Activated B cell treated with CpG ODN at 0.5 μM for 24 hours (primary cell): ENCODE measurements around the gene TAP2. TPM values are rescaled to one million over a fixed set of nuclear protein-coding genes. Genes with fewer than 3 reads are reported as not detected.

ENCODE experiments used
- ATAC-seq: fragments of 200-7000 bp; cut with Tn5 transposase; one replicate; pipeline ENCODE4 v1.10.0; 2021; ENCODE audit warnings: low read depth, mild to moderate bottlenecking, moderate library complexity
- CTCF ChIA-PET: fragments of 350-600 bp; sonication (Branson Sonifier 250); formaldehyde crosslinking; loops from one replicate; lab custom pipeline; 2021; ENCODE audit warnings: antibody characterized with exemption; lab: Charles Lee
- POLR2A ChIA-PET: fragments of 350-600 bp; sonication (Branson Sonifier 250); formaldehyde crosslinking; loops from one replicate; lab custom pipeline; 2021; ENCODE audit warnings: antibody characterized with exemption; lab: Charles Lee
- DNase-seq: peaks from one replicate; pipeline ENCODE4 v3.0.0; 2022
- H3K27ac Mint-ChIP-seq: one replicate; pipeline ENCODE4 v1.8.0; 2020; ENCODE audit warnings: mixed read lengths
- H3K27me3 Mint-ChIP-seq: one replicate; pipeline ENCODE4 v1.8.0; 2021; ENCODE audit warnings: mixed read lengths
- H3K36me3 Mint-ChIP-seq: one replicate; pipeline ENCODE4 v1.8.0; 2021; ENCODE audit warnings: low read depth, mixed read lengths
- H3K4me1 Mint-ChIP-seq: one replicate; pipeline ENCODE4 v1.8.0; 2021; ENCODE audit warnings: mixed read lengths
- H3K4me3 Mint-ChIP-seq: one replicate; pipeline ENCODE4 v1.8.0; 2020; ENCODE audit warnings: mild to moderate bottlenecking, mixed read lengths
- H3K9me3 Mint-ChIP-seq: one replicate; pipeline ENCODE4 v1.8.0; 2020; ENCODE audit warnings: mixed read lengths
- intact Hi-C: fragments of 100-400 bp; cut with micrococcal nuclease; formaldehyde crosslinking; loops from one replicate; pipeline ENCODE4 v1.15.1; 2024
- total RNA-seq: library from RNA; stranded (reverse); gene quantifications from 2 replicates; pipeline ENCODE4 v1.2.3, GENCODE V29; 2022
- TF ChIP-seq, protein P1 (sequence below): fragments of 200-600 bp; IDR thresholded peaks from one replicate; pipeline ENCODE4 v1.8.0; 2022; ENCODE audit warnings: antibody characterized with exemption, mild to moderate bottlenecking

TAP2 gene
- total RNA-seq, 1 donor from 2014 or later: 172 TPM

DNA sequence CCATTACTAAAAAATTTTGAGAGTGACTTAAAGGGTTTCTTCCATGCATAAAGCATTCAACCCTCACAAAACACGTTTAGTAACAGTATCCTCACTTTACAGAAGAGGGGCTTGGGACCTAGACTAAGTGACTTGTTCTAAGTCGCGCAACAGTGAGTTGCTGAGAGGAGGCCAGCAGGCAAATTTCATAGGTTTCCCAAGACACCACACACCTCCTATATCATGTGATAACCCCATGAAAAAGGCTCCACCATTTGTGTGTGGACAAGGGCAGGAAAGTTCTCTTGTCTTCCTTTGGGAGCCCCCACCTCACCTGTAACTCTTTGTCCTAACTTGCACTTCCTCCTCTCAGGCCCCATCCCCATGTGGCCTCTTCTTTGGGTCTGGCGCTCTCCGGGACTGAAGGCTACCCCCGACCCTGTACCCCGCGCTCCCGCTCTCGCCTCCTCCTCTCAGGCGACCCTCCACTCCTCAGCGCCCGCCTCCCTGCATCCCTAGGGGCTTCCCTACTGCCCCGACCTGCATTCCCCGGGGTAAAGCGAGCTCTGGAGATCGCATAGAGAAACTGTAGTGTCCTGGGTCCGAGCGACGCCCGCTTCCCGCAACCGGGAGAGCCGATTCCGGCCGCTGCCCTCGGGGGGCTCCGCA is 4.9 kb upstream of the TAP2 start:
- peak overlapping the region; percentile 100 for H3K27ac Mint-ChIP-seq
- no peaks in the 10 kb centered on the region for H3K27me3 Mint-ChIP-seq
- TF ChIP-seq, protein P1, sequence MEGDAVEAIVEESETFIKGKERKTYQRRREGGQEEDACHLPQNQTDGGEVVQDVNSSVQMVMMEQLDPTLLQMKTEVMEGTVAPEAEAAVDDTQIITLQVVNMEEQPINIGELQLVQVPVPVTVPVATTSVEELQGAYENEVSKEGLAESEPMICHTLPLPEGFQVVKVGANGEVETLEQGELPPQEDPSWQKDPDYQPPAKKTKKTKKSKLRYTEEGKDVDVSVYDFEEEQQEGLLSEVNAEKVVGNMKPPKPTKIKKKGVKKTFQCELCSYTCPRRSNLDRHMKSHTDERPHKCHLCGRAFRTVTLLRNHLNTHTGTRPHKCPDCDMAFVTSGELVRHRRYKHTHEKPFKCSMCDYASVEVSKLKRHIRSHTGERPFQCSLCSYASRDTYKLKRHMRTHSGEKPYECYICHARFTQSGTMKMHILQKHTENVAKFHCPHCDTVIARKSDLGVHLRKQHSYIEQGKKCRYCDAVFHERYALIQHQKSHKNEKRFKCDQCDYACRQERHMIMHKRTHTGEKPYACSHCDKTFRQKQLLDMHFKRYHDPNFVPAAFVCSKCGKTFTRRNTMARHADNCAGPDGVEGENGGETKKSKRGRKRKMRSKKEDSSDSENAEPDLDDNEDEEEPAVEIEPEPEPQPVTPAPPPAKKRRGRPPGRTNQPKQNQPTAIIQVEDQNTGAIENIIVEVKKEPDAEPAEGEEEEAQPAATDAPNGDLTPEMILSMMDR: no peak
- POLR2A ChIA-PET: interaction anchor here (0.6 to 11.9 kb wide), 19 partner anchors 8 to 653 kb away, joined by 3 to 904 read pairs (median 7); partner anchors contain the start of genes BRD2, HLA-DMA, HLA-DOB and HLA-DQB1
- CTCF ChIA-PET: interaction anchor here (1.1 to 9.7 kb wide), 4 partner anchors 11 to 142 kb away, joined by 5 to 218 read pairs (median 114); partner anchors contain the start of genes PSMB9 and TAP1
- no peaks in the 10 kb centered on the region for H3K9me3 Mint-ChIP-seq
- H3K36me3 Mint-ChIP-seq: peaks cover 87% of the 10 kb centered on the region
- H3K4me3 Mint-ChIP-seq: peak overlapping the region; percentile 99
- DNase-seq (no peak), ATAC-seq (no peak)
- intact Hi-C loops: loop anchor here (5.0 kb wide), 1 partner anchor 574 kb away; the partner anchor contains the start of gene CUTA
- H3K4me1 Mint-ChIP-seq: peaks cover 91% of the 10 kb centered on the region

DNA sequence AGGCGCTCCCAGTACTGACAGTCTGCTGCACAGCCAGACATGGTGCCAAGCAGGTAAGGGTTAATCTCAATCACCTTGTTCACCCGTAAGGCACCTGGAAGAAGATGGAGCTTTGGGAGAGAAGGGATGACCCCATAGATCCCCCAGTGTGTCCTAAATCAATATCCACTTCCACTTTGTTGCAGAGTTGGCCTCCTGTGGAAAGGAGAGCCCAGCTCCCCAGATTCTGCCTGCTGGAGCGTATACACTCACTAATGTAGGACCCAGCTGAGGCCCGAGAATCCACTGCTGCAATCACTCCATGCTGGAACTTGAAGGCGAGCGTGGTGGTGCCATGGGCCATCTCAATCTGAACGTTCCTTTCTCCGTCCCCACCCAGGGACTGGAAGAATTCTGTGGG is 4.2 kb upstream of the TAP2 start:
- TF ChIP-seq, protein P1: no peak
- no peak for DNase-seq
- POLR2A ChIA-PET: interaction anchor here (0.9 to 11.9 kb wide), 7 partner anchors 8 to 128 kb away, joined by 3 to 904 read pairs (median 25); partner anchors contain the start of genes BRD2, HLA-DMA, PSMB9 and TAP1

DNA sequence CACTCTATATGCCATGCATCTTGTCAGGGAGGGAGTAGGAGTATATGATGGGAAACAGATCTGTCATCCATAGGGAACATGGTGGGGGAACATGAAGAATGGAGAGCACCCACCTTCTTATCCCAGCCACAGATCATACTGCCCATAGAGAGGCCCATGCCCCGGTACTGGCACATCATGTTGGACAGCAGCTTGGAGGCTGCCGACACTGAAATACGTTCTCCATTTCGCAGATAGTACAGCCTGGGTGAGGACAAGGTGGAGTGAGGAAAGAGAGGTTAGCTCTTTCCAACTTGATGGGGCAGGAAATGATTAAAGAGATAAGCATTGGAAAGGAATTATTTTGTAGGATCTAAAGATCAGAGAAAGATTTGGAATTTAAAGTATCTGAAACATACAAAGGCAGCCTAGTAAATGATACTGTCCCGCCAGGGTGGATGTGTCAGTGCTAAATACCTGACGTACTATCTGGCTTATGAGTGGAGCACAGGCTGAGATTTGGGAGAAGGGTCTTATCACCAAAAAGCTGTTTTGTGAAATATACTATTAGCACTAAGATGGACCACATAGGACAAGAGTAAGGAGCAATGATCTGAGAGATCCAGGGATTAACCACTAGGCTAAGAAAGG is 3.6 kb upstream of the TAP2 start:
- Mint-ChIP-seq H3K9me3 (no peaks in the 10 kb centered on the region), H3K4me3 (peak overlapping the region; percentile 99), H3K27me3 (no peaks in the 10 kb centered on the region), H3K4me1 (peaks cover 85% of the 10 kb centered on the region), H3K36me3 (peaks cover 81% of the 10 kb centered on the region), H3K27ac (peak overlapping the region; percentile 100)
- ATAC-seq (no peak), DNase-seq (no peak)
- ChIA-PET CTCF (interaction anchor here (1.1 to 9.7 kb wide), 4 partner anchors 12 to 143 kb away, joined by 5 to 218 read pairs (median 110); partner anchors contain the start of genes PSMB9 and TAP1), POLR2A (interaction anchor here (0.6 to 11.9 kb wide), 11 partner anchors 9 to 231 kb away, joined by 3 to 904 read pairs (median 4); partner anchors contain the start of genes BRD2, HLA-DPA1, PSMB9 and TAP1)
- intact Hi-C loops: loop anchor here (5.0 kb wide), 1 partner anchor 575 kb away; the partner anchor contains the start of gene CUTA
- TF ChIP-seq, protein P1: no peak

More for the DNA sequence above, 4.2 kb upstream of the TAP2 start:
- Mint-ChIP-seq H3K27me3 (no peaks in the 10 kb centered on the region), H3K27ac (peak overlapping the region; percentile 100), H3K4me1 (peaks cover 85% of the 10 kb centered on the region), H3K36me3 (peaks cover 81% of the 10 kb centered on the region), H3K9me3 (no peaks in the 10 kb centered on the region), H3K4me3 (peak overlapping the region; percentile 99)
- CTCF ChIA-PET: interaction anchor here (1.1 to 9.7 kb wide), 4 partner anchors 12 to 142 kb away, joined by 5 to 218 read pairs (median 110); partner anchors contain the start of genes PSMB9 and TAP1
- ATAC-seq: no peak
- intact Hi-C loops: loop anchor here (5.0 kb wide), 1 partner anchor 575 kb away; the partner anchor contains the start of gene CUTA

DNA sequence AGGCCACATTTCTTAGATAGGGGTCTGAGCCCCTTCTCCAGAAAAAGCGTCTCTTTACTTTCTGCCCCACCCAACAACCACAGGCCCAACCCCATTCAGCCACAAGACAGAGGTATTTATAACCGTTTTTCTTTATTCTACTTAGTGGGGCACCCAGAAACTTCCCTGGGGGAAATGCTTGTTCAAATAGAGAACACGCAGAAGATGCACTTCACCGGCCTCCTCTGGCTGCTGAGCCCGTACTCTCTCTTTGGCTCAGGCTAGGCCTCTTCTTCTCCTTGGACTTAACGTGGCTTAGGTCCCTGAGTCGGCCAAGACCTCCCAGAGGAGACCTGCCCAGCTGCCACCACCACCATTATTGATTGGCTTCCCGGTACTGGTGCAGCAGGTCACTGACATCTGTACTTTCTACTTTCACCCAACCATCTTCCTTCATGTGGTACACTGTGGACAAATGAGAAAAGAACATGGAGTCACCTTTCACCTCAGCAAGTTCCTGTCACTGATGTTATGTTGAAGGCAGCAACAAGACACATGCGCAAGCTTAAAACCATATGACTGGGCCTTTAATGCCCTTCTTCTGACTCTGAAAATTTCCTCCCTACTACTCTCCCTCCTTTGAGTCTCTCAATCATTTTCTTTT is 2.2 kb upstream of the TAP2 start:
- DNase-seq: no peak
- POLR2A ChIA-PET: interaction anchor here (0.9 to 11.9 kb wide), 8 partner anchors 10 to 130 kb away, joined by 3 to 904 read pairs (median 18); partner anchors contain the start of genes BRD2, HLA-DMB, PSMB9 and TAP1

More for the DNA sequence above, 2.2 kb upstream of the TAP2 start:
- CTCF ChIA-PET: interaction anchor here (1.7 to 9.7 kb wide), 5 partner anchors 13 to 144 kb away, joined by 6 to 218 read pairs (median 44); partner anchors contain the start of genes PSMB9 and TAP1
- Mint-ChIP-seq H3K27ac (peak overlapping the region; percentile 100), H3K4me3 (peak overlapping the region; percentile 61), H3K9me3 (no peaks in the 10 kb centered on the region), H3K27me3 (no peaks in the 10 kb centered on the region), H3K4me1 (peaks cover 85% of the 10 kb centered on the region), H3K36me3 (peaks cover 80% of the 10 kb centered on the region)
- intact Hi-C loops: loop anchor here (5.0 kb wide), 1 partner anchor 577 kb away; the partner anchor contains the start of gene CUTA
- ATAC-seq: peak; percentile 4
- TF ChIP-seq, protein P1: no peak
